Suppressor macrophage treated with lipopolysaccharide for 1 hour (primary cell): ENCODE results near the gene EGLN2.
"Not testable (repeated sequence)": the region's sequence is repeated elsewhere in the genome, so short reads cannot be mapped to it uniquely, and the experiment has no call there.

Source experiments
- DNase-seq, 3 donors: peaks; one replicate each; pipeline ENCODE4 v3.0.0-alpha.2; 2020 to 2022

The EGLN2 gene

DNA sequence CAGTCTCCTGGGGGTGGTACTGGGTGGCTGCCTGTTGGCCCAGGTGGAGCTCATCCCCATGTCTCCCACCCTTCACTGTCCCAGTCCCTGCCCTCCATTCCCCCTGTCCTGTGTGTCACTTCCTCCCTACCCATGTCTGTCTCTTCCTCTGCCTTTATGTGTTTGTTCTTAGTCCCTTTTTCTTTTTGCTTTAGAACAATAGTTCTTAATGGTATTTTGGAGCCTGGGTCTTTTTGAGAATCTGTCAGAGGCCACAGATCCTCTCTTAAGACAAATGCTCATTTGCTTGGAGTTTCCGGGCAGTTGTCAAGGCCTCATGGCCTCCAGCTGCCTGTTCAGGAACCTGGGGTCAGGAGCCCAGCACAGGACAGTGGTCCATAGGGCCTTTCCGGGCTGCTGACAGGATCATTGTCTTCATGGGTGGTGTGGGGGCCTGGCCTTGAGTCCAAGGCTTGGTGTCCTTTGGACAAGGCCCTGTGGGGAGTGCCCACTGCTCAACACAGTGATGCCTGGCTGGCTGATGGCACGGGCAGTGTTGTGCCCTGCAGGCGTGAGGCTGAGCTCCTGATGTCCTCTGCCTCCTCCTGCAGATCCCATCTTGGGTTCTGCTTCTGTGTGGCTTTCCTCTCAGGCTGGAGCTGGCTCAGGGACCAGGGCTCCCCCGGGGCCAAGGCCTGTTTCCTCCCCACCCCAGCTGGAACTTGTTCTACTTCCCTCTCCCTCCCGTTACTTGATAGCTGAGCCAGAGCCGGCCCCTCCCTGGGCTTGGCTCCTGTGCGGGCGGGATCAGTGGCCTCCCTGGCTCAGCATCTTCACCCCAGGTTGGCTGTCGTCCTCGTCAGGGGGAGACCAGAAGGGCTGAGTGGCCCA lies 3.5 kb downstream of the EGLN2 start:
- DNase-seq, result peak; percentile 36 to 57 (median 39)

DNA sequence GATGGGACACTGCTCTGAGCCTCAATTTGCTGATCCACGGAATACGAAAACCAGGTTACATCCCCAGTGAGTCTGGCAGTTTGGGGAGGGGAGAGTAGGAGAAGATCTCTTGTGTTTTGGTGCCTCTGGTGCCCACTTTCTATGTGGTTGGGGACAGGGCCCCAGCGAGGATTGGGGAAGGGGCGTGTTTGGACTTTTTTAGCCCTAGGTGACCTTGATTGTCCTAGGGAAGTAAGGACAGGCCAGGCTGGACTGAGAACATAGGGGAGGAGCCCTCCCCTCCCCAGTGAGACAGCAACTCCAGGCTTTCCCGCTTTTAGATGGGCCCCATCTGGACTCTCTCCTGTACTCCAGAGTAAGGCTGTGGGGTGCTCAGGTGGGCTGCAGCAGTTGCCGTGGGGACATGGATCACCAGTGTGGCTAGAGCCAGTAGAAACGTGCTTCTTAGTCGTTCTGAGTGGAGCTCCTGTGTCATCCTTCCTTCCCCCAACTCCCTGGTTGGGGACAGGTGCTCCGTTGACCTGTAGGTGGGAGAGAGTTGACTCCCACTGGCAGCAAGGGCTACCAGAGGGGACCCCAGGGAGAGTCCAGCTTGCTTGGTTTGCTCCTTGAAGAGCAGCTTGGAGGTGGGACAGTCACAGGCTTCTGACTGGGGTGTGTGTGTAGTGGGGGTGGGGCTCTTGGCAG lies 4.3 kb downstream of the EGLN2 start:
- DNase-seq, result no peak

DNA sequence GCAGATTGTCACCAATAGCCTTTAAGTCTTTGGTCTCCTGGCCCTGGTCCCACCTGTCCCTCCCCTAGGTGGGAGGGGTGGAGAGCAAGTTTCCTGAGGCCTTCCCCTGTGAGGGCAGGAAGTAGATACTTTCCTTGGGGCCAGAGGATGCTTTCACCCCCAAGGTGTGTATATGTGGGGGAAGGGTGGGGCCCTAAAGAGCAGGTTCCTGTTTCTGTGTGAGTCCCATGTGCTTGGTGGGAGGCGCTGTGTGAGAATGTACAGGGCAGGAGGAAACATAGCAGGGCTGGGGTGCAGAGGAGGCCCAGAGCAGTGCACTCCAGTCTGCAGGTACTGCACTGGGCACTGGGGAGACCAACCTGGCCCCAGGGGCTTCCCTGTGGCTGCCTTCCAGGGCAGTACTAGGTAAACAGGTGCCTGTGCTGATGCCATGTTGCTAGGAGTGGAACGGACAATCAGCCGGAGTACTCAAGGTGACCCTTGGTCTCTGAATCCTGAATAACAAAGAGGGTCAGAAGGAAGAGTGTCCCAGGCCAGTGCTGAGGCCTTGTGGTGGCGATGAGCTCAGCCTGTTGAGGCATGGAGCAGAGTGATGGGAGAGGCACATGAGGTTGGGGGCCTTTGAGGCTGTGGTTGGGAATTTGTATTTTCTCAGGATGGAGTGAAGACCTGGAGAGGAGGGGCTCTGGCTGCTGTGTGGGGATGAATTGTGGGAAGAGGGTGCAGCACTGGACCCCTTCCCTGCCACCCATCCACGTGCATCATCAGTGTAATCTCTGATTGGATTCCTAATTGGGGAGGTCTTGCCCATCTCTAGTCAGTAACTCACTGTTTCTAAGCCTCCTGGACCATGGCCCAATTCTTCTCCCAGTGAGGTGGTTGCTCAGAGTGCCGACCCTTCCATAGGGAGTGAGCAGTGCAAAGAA lies 5.1 kb downstream of the EGLN2 start:
- DNase-seq, result no peak

DNA sequence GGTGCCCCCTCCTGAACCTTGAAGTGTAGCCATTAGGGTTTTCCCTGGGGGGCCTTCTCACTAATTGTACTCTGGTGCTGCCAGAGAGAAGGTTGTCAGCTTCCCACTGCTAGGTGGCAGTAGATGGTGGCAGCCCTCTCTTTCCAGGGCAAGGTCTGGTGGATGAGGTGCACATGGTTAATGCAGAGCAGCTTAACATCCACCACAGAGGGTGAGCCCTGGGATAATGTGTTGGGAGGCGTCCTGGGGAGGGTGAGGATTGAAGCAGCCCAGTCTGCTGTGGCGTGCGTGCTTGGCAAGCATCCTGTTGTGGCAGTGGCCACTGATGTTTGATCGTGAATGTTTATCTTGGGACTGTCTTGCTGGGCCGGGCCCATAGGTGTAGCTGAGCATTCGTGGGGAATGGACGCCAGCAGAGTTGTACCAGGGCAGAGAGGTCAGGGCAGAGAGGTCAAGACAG lies 5.8 kb downstream of the EGLN2 start:
- DNase-seq, result no peak

DNA sequence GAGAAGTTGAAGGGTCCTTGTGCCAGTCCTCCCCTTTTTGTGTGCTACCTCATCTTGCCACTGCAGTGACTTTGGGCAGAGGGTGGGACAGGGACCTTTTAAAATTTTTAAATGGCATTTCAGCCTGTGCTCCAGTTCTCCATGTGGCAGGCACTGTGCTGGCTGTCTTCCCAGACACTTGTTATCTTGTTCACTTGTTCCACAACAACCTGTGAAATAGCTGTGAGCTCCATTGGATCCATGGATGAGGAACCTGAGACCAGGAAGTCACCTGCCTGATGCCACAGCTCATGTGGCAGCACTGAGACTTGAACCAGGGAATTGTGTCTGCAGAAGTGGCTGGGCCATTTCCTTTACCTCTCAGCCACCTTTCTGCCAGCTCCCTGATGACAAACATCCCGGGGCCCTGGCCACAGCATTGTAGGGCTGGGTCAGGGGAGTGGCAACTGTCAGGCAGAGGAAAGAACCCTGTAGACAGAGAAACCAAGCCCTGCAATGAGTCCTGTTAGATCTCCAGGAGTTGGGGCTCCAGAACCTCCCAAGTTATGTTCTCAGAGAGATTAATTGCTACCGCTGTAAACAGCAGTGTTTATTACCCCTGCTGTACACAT lies 6.4 kb downstream of the EGLN2 start:
- DNase-seq, result no peak

DNA sequence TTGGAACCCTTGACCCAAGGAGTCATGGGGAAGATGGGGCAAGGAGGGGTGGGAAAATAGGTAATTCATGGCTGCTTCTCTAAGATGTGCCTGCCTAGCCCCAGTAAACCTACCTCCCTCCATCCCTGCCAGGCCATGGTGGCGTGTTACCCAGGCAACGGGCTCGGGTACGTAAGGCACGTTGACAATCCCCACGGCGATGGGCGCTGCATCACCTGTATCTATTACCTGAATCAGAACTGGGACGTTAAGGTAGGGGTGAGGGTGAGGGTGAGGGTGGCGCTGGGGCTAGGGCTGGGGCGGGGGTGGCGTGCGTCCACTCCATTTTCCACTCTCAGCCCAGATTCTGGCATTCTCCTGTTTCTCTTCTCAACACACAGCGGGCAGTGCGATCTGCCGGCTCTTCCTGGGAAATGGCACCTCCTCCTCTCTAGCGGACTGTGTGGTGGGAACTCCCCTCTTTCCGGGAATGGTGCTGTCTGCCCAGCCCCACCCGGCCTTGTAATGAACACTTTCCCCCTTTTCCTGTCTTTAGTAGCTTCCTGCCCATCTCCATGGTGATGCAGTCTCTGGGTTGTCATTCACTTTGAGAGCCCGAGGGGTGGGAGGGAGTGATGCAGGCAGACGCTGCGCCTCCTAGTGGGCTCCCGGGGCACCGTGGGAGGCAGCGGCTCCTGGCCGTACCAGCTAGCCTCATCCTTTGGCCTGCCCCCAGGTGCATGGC lies 7.6 kb downstream of the EGLN2 start:
- peak; percentile 85 to 94 (median 91) for DNase-seq

DNA sequence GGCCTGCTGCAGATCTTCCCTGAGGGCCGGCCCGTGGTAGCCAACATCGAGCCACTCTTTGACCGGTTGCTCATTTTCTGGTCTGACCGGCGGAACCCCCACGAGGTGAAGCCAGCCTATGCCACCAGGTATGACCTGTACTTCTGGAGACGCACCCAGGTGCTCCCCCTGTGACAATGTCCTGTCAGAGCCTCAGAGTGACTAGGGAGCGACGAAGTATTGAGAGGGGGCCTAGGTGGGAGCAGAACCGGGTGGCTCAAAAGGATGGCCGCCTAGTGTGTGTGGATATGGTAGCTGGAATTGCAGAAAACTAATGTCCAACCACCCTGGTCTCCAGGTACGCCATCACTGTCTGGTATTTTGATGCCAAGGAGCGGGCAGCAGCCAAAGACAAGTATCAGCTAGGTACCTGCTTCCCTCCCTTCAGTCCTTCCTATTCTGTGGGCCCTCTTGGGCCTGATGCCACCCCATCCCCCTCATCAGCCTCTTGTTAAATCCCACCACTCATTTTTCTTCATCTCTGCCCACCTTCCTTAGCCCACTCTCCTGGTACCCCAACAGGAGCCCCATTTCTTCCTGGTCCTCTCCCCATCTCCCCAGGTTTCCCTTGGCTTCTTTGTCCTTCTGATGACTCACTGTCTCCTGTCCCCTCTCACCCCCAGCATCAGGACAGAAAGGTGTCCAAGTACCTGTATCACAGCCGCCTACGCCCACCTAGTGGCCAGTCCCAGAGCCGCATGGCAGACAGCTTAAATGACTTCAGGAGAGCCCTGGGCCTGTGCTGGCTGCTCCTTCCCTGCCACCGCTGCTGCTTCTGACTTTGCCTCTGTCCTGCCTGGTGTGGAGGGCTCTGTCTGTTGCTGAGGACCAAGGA lies 8.4 kb downstream of the EGLN2 start:
- no peak for DNase-seq

DNA sequence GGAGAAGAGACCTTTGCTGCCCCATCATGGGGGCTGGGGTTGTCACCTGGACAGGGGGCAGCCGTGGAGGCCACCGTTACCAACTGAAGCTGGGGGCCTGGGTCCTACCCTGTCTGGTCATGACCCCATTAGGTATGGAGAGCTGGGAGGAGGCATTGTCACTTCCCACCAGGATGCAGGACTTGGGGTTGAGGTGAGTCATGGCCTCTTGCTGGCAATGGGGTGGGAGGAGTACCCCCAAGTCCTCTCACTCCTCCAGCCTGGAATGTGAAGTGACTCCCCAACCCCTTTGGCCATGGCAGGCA lies 9.0 kb downstream of the EGLN2 start:
- no peak for DNase-seq

DNA sequence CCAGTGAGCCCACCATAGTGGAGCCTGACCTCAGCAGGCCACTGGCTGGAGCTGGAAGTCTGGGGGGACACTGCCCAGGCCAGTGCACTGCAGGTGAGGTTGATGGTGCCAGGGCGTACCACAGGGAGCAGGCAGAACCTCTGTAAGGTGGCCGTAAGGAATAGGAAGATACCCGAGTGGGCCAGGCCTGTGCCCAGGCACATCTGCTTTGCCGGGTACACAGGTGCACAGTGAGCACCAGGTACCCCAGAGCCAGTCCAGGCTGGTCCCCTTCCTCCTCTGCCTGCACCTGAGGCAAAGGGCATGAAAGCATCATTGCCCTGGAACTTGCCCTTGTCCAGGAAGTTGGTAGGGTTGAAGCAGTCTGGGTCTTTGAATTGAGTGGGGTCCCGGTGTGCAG lies 9.5 kb downstream of the EGLN2 start:
- DNase-seq, result no peak

DNA sequence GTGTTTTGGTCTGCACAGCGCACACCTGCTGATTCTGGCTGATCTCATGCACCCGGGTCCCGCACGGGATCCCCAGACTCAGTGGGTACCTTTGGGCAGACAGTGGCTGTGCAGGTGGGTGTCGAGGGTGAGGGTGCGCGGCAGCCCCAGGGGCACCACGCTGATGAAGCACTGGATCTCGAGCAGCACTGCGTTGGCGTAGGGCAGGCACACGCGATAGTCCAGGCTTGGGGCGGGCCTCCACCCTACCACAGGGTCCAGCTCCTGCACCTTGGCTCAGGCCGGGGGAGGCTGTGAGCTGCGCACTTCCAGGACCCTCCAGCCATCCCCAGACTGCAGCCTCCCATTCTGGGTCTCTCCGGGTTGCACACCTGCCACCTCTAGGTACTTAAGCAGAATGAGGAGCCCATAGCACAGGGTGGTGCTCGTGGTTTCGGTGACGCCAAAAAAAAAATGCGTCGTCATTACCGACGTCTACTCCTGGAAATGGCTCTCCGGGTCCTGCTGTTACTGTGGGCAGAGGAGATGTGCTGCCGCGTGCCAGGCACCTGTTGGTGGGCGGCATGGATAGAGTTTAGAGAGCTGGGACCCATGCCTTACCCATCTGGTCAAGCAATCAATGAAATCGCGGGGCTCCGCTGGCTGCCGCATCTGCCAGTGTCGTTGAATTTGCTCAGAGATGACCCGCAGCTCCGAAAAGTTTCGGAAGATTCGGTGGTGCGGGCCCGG lies 10.5 kb downstream of the EGLN2 start:
- no peak for DNase-seq

DNA sequence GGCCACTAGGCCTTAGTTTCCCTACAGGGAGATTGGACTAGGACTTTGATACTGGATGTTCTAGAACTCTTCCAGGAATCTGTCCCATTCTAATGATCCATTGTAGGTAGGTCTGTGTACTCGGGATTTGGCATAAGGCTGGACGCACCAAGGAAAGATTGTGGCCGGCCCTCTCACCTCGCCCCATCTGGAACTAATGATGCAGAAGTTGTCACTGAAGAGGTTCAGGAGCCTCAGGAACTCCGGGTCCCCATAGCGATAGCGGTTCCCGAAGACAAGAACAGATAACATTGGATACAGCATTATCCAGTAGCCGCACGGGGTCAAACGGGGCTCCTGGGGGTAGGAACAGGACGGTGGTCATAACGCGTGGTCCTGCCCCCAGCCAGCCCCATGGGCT lies 11.2 kb downstream of the EGLN2 start:
- no peak for DNase-seq

DNA sequence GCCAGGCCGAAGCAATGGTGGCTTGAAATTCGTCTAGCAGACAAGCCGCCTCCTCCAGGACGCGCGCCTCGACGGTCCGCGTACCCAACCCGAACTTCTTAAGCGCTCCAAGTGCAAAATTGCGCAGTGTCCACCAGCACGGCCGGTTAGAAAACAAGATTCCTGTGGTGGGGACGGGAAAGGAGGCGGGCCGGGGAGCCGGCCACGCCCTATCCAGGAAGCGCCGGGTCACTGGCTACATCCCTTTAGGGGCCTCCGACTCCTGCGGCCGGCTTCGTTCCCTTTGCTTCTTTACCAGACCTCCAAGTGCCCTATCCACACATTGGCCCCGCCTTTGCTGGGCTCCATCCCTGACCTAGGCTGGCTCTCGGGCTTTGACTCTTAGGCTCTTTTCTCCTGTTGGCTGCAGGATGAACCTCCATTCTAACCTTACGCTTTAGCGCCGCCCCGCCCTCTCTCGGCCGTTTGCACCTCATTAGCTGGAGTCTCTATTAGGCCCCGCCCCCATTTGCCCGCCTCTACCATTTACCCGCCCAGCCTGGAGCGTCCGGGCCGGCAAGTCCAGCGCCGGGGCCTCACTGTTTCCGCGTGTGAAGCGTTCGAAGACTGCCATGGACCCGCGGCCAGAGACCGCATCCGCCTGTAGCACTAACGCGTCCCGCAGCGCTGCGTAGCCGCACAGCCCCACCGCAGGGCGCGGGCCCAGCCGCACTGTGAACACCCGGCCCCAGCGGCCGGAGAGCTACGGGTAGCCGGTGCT lies 11.8 kb downstream of the EGLN2 start:
- DNase-seq, result peak; percentile 65 to 87 (median 78)

DNA sequence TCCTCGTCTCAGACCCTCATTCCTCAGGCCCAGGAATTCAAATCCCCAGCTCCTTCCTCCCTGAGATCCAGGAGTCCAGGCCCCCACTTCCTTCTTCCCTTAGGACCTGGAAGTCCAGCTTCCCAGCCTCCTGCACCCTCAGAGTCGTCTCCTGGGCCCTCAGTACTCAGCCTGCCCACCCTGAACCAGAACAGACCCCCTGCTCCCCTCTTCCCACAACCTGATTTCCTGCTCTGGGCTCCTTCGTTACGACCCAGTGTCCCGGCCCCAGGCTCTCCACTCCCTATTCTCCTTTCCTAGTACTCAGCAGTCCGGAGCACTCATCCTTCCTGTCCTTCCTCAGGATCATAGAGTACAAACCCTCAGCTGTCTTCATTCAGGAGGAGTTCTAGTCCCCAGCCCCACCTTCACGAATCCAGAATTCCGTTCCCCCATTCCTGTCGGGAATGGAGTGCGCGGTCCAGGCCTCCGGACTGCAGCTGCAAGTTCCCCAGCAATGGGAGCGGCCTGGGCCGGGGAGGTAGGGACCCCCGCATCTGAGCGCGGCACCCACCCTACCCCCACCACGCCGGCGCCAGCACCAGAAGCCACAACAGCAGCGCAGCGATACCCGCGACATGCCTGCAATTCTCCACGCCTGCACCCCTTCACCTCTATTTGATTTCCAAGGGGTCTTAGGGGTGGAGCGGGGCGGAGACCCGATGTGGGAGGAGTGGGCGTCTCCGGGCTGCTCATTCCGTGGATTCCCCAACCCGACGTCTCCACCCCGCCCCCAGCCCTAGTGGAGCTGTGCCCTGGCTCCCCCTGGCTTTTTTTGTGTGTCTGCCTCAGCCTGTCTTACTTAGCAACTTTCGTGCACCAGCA lies 12.7 kb downstream of the EGLN2 start:
- DNase-seq, result no peak

DNA sequence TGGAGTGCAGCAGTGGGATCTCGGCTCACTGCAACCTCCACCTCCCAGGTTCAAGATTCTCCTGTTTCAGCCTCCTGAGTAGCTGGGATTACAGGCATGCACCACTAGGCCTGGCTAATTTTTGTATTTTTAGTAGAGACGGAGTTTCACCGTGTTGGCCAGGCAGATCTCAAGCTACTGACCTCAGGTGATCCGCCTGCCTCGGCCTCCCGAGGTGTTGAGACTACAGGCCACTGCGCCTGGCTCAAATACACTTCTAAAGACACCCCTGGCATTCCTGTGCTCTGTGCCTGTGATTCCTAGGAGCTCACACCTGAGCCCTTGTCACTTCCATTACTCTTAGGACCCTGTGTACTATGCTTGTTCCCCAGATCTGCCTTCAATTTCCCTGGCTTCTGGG lies 13.6 kb downstream of the EGLN2 start:
- DNase-seq, result not testable (repeated sequence)

DNA sequence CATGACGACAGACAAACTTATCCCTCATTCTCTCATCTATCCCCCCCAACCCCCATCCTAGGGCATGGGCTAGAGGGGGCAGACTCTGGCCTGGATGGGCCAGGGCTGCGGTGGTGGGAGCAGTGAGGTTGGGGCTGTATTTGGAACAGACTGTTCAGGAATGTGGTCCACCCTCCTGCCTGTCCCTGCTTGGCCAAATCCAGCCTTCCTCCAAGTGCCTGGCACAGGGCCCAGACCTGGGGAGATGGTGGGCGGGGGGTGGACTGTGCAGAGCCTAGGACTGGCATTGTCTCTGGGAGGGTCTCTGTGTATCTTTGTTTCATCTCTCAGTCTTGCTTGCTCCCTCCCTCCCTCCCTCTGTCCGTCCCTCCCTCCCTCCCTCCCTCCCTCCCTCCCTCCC lies 14.2 kb downstream of the EGLN2 start:
- no peak for DNase-seq

DNA sequence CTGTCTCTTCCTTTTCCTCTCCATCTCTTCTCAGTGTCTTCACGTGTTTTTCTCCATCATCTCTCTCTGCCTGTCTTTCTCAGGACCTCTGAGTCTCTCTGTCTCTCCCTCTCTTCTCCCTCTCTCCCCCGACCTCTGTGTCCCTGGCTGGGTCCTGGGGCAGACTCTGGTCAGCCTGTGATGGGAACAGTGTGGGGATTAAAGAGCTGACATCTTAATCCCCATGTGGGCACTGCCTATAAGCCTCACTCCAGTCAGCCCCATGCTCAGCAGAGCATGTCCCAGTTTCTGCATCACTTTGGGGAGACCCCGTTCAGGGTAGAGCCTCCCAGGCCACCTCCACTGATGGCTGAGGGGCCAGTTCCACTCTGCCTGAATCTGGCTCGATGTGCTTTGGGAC lies 16.2 kb downstream of the EGLN2 start:
- DNase-seq, result no peak

DNA sequence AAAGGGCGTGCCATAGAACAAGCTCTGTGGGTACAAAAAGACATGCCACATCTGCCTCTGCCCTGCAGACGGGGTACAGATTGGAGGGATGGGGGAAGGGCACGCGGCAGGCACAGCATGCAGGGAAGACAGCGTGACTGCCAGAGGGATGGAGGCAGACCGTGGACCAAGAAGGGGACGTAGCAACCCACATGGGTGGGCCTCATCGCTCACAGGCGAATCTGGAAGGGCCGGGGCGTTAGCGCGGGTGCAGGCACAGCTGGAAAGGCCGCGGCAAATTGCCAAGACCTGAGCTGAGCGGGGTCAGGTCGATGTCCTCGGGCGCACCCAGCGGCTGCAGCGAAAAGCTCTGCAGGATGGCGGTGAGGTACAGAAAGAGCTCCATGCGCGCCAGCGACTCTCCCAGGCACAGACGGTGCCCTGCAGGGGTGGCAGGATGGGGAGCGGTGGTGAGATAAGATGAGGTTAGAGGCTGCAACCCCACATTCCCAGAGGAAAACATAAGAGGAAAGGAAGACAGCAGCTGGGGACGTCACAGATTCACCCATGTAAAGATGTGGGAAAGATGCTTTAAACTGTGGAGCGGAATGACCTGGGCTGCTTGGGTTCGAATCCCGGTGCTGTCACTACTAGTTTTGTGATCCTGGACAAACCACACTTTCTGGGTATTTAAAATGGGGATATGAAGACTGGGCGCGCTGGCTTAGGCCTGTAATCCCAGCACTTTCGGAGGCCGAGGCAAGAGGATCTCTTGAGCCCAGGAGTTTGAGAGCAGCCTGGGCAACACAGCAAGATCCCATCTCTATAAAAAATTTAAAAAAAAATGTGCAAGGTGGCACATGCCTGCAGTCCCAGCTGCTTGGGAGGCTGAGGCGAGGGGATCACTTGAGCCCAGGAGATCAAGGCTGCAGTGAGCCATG lies 19.7 kb downstream of the EGLN2 start:
- peak; percentile 77 to 88 (median 84) for DNase-seq
